ENCODE measurements around the gene MIA.

MIA gene

GRCh38 chr19:40750058-40750873, 25.1 kb upstream of the MIA start, which contains the start of gene ACTMAP:
ACTMAP (minus strand) TSS chr19:40750477; CDS start chr19:40749803, 674 bp downstream.
- ChIA-PET POLR2A (ENCODE audit: low non-redundant PET) (interaction anchor here (0.5 to 1.0 kb wide), 8 partner anchors 8 to 87 kb away, joined by 3 to 7 read pairs (median 4); partner anchors contain the start of gene COQ8B), CTCF (interaction anchor here (0.7 kb wide), 2 partner anchors 9 to 150 kb away, joined by 3 to 6 read pairs; no protein-coding TSS in a partner anchor)
- TF ChIP-seq CTCF (conservative IDR thresholded peaks at IDR 0.05; ENCODE audit: low read depth), result no peak
- DNase-seq (ENCODE audit: low spot score), result peak; percentile 100
- H3K27ac ChIP-seq, result peak within 1 kb of the TSS; percentile 95

- peak; percentile 98 for DNase-seq (ENCODE audit: low spot score)
- peak within 1 kb of the TSS; percentile 95 for H3K27ac ChIP-seq
- TF ChIP-seq CTCF (conservative IDR thresholded peaks at IDR 0.05; ENCODE audit: low read depth), result no peak
- POLR2A ChIA-PET (ENCODE audit: low non-redundant PET), result interaction anchor here (0.5 to 1.0 kb wide), 7 partner anchors 9 to 88 kb away, joined by 3 to 5 read pairs (median 4); partner anchors contain the start of gene COQ8B
- CTCF ChIA-PET, result interaction anchor here (0.7 kb wide), 1 partner anchor 150 kb away, joined by 3 read pairs; no protein-coding TSS in a partner anchor
Measured at GRCh38 chr19:40750874-40751537, 24.3 kb upstream of the MIA start, which contains the start of gene SNRPA. SNRPA (plus strand) TSS chr19:40751203; CDS start chr19:40751409, 206 bp downstream.

GRCh38 chr19:40752257-40752781, 23.0 kb upstream of the MIA start:
- DNase-seq (ENCODE audit: low spot score), result no peak
- POLR2A ChIA-PET (ENCODE audit: low non-redundant PET), result interaction anchor here (0.7 kb wide), 2 partner anchors 35 to 392 kb away, joined by 3 to 4 read pairs; no protein-coding TSS in a partner anchor
- CTCF ChIA-PET, result interaction anchor here (0.6 kb wide), 1 partner anchor 31 kb away, joined by 3 read pairs; no protein-coding TSS in a partner anchor
- TF ChIP-seq CTCF (conservative IDR thresholded peaks at IDR 0.05; ENCODE audit: low read depth), result no peak
- peak overlapping the region; percentile 95 for H3K27ac ChIP-seq

- peak overlapping the region; percentile 61 for H3K27ac ChIP-seq
- TF ChIP-seq CTCF (conservative IDR thresholded peaks at IDR 0.05; ENCODE audit: low read depth), result no peak
- ChIA-PET CTCF (interaction anchor here (1.2 kb wide), 1 partner anchor 15 kb away, joined by 7 read pairs; no protein-coding TSS in a partner anchor), POLR2A (ENCODE audit: low non-redundant PET) (no interaction called here)
- no peak for DNase-seq (ENCODE audit: low spot score)
Measured at GRCh38 chr19:40754611-40755247, 20.6 kb upstream of the MIA start.

- no peak for DNase-seq (ENCODE audit: low spot score)
- ChIA-PET POLR2A (ENCODE audit: low non-redundant PET) (no interaction called here), CTCF (interaction anchor here (1.2 kb wide), 1 partner anchor 16 kb away, joined by 7 read pairs; no protein-coding TSS in a partner anchor)
- peak overlapping the region; percentile 61 for H3K27ac ChIP-seq
- TF ChIP-seq CTCF (conservative IDR thresholded peaks at IDR 0.05; ENCODE audit: low read depth), result no peak
Measured at GRCh38 chr19:40755248-40755624, 20.1 kb upstream of the MIA start.

Data from RWPE1 (cell line).